ENCODE results near the gene RELN. TPM values are rescaled to one million over a fixed set of nuclear protein-coding genes. Genes with fewer than 3 reads are reported as not detected.

RELN gene
- total RNA-seq, 4 donors from 2014 or later: 16.0 to 52.3 (median 23.6) TPM

GRCh38 chr7:103685646-103686045 lies 303.8 kb downstream of the RELN start:
- no peak for DNase-seq
- Histone ChIP-seq H3K36me3 (no peaks in the 10 kb centered on the region), H3K27me3 (no peaks in the 10 kb centered on the region), H3K4me3 (replicated peaks in 1 of 3) (no peak overlapping the region), H3K4me1 (no peaks in the 10 kb centered on the region), H3K27ac (no peak overlapping the region), H3K9me3 (no peaks in the 10 kb centered on the region)
- intact Hi-C loops (cut with DNase I): no loop called here
- 79 to 82% methylated on average over 2 of the region's 2 CpGs for WGBS, 2 donors
- no peak for TF ChIP-seq CTCF (IDR thresholded peaks at IDR 0.05)
- no peak for TF ChIP-seq POLR2A (IDR thresholded peaks at IDR 0.05)

GRCh38 chr7:103683348-103683747 lies 306.1 kb downstream of the RELN start:
- no peak overlapping the region for H3K27ac ChIP-seq
- no peaks in the 10 kb centered on the region for H3K9me3 ChIP-seq
- intact Hi-C loops (cut with DNase I): no loop called here
- H3K36me3 ChIP-seq: no peaks in the 10 kb centered on the region
- H3K27me3 ChIP-seq: no peaks in the 10 kb centered on the region
- DNase-seq: no peak
- no peaks in the 10 kb centered on the region for H3K4me1 ChIP-seq
- 88 to 90% methylated on average over 2 of the region's 2 CpGs for WGBS, 2 donors
- H3K4me3 ChIP-seq (replicated peaks in 1 of 3): no peak overlapping the region
- no peak for TF ChIP-seq POLR2A (IDR thresholded peaks at IDR 0.05)
- no peak for TF ChIP-seq CTCF (IDR thresholded peaks at IDR 0.05)

GRCh38 chr7:103680161-103681144 lies 309.0 kb downstream of the RELN start:
- Histone ChIP-seq H3K9me3 (no peaks in the 10 kb centered on the region), H3K27me3 (no peaks in the 10 kb centered on the region), H3K4me3 (replicated peaks in 1 of 3) (no peak overlapping the region), H3K27ac (no peak overlapping the region), H3K4me1 (no peaks in the 10 kb centered on the region), H3K36me3 (no peaks in the 10 kb centered on the region)
- intact Hi-C loops (cut with DNase I): no loop called here
- 67 to 71% methylated on average over 5 to 6 of the region's 6 CpGs for WGBS, 2 donors
- no peak for TF ChIP-seq POLR2A (IDR thresholded peaks at IDR 0.05)
- TF ChIP-seq CTCF (IDR thresholded peaks at IDR 0.05): no peak
- no peak for DNase-seq

GRCh38 chr7:103679151-103680132 lies 310.0 kb downstream of the RELN start:
- 80 to 89% methylated on average over 4 of the region's 4 CpGs for WGBS, 2 donors

More at GRCh38 chr7:103679151-103680132, 310.0 kb downstream of the RELN start:
- Histone ChIP-seq H3K9me3 (no peaks in the 10 kb centered on the region), H3K27me3 (no peaks in the 10 kb centered on the region), H3K36me3 (no peaks in the 10 kb centered on the region), H3K4me1 (no peaks in the 10 kb centered on the region), H3K4me3 (replicated peaks in 1 of 3) (no peak overlapping the region), H3K27ac (no peak overlapping the region)
- TF ChIP-seq CTCF (IDR thresholded peaks at IDR 0.05) (no peak), POLR2A (IDR thresholded peaks at IDR 0.05) (no peak)
- DNase-seq: no peak
- intact Hi-C loops (cut with DNase I): no loop called here

Data from thyroid gland (tissue), 4 donors.